Cardiac muscle cell (in vitro differentiated cells and primary cell): Measurements from ENCODE around the gene RBM19. TPM values are rescaled to one million over a fixed set of nuclear protein-coding genes. Genes with fewer than 3 reads are reported as not detected.

Source experiments
- DNase-seq, 2 donors: peaks; one replicate each; pipeline versions ENCODE4 v3.0.0 to v3.0.0-alpha.2; 2010 to 2017; ENCODE audit warnings: low read depth in 1 of 2, low spot score in 1 of 2
- H3K27ac ChIP-seq: fragments of 200-600 bp; sonication (generic); 2 replicates; pipeline ENCODE4 v1.5.1; 2016
- H3K27me3 ChIP-seq: fragments of 200-600 bp; sonication (generic); 2 replicates; pipeline ENCODE4 v1.6.0; 2016; ENCODE audit warnings: control low read depth
- H3K36me3 ChIP-seq: fragments of 200-600 bp; sonication (generic); 2 replicates; pipeline ENCODE4 v1.5.1; 2016; ENCODE audit warnings: control low read depth
- H3K4me1 ChIP-seq: fragments of 200-600 bp; sonication (generic); 2 replicates; pipeline ENCODE4 v1.8.1; 2017; ENCODE audit warnings: low read depth, mild to moderate bottlenecking, mixed run types
- H3K4me3 ChIP-seq: fragments of 200-600 bp; sonication (generic); 2 replicates; pipeline ENCODE4 v1.5.1; 2016; ENCODE audit warnings: mild to moderate bottlenecking
- H3K9me3 ChIP-seq: fragments of 200-600 bp; sonication (generic); 2 replicates; pipeline ENCODE4 v1.5.1; 2017; ENCODE audit warnings: low read depth, mild to moderate bottlenecking, control low read depth
- polyA plus RNA-seq: library from polyadenylated mRNA; unstranded; fragments of >200 nt; fragmentation: Nextera tagmentation; extraction: Ambion mirVana; gene quantifications from 2 replicates; pipeline ENCODE4 v1.2.1, GENCODE V29; 2016
- total RNA-seq: library from RNA; depleted of rRNA; stranded (reverse); fragments of >200 nt; gene quantifications from 2 replicates; pipeline ENCODE4 v1.2.3, GENCODE V29; 2016
- TF ChIP-seq, protein P1 (sequence below): IDR thresholded peaks from 2 replicates; pipeline ENCODE4 v1.5.1; 2012; ENCODE audit warnings: low read depth, mild to moderate bottlenecking, low read length

RBM19 gene
- total and polyA plus RNA-seq, 2 experiments from 2014 or later = 28.1 to 31.0 TPM

DNA sequence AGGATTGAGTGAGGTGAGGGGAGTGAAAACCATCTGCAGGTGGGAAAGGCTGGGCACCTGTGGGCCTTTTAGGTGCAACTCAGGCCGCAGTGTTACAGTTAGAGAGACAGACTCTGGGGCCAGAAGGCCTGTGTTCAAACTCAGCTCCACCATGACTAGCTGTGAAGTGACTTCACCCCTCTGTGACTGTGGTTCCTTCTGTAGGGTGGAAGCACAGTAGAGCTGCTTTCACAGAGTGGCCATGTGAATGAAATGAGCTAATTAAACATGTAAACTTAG lies 25.0 kb downstream of the RBM19 start:
- TF ChIP-seq, protein P1, sequence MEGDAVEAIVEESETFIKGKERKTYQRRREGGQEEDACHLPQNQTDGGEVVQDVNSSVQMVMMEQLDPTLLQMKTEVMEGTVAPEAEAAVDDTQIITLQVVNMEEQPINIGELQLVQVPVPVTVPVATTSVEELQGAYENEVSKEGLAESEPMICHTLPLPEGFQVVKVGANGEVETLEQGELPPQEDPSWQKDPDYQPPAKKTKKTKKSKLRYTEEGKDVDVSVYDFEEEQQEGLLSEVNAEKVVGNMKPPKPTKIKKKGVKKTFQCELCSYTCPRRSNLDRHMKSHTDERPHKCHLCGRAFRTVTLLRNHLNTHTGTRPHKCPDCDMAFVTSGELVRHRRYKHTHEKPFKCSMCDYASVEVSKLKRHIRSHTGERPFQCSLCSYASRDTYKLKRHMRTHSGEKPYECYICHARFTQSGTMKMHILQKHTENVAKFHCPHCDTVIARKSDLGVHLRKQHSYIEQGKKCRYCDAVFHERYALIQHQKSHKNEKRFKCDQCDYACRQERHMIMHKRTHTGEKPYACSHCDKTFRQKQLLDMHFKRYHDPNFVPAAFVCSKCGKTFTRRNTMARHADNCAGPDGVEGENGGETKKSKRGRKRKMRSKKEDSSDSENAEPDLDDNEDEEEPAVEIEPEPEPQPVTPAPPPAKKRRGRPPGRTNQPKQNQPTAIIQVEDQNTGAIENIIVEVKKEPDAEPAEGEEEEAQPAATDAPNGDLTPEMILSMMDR = no peak
- Histone ChIP-seq H3K27ac (no peak overlapping the region), H3K36me3 (peaks cover 6% of the 10 kb centered on the region), H3K27me3 (no peaks in the 10 kb centered on the region), H3K4me1 (no peaks in the 10 kb centered on the region), H3K9me3 (no peaks in the 10 kb centered on the region), H3K4me3 (no peak overlapping the region)
- no peak for DNase-seq

DNA sequence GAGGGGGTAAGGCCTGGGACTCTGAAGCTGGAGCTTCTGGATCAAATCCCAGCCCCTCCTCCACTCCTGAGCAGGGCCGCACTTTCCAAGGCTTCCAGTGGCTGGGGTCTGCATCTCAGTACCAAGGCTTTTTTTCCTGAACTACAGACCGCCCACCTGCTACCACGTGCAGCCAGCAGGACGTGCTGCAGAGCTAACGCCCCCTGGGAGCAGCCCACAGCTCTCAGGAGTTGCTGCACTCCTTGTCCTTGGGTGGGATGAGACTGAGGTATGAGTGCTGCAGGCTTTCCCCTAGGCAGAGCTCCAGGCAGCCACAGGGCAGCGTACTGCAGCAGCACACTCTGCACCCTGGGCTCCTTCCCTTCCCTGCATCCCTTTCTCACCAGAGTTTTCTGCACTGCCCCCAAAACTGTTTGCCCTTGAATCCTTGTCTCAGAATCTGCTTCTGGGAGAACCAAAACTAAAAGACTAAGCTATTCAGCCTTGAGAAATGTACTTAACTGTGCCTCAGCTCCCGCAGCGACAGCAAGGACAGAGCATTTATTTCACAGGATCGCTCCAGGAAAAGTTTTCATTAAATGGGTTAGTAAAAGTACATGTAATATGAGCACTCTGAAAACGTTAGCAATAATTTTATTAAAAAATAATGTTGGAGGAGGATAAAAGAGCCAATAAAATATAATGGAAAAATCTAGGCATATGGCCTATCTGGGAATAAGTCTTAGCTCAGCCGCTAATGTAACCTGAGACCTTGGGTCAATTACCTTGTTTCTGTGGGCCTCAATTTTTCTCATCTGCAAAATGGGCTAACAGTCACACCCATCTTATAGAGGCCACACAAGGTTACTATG lies 25.5 kb downstream of the RBM19 start:
- H3K4me1 ChIP-seq = no peaks in the 10 kb centered on the region
- no peak overlapping the region for H3K27ac ChIP-seq
- no peaks in the 10 kb centered on the region for H3K27me3 ChIP-seq
- no peak for DNase-seq
- TF ChIP-seq, protein P1 = no peak
- H3K9me3 ChIP-seq = no peaks in the 10 kb centered on the region
- peaks cover 6% of the 10 kb centered on the region for H3K36me3 ChIP-seq
- no peak overlapping the region for H3K4me3 ChIP-seq

DNA sequence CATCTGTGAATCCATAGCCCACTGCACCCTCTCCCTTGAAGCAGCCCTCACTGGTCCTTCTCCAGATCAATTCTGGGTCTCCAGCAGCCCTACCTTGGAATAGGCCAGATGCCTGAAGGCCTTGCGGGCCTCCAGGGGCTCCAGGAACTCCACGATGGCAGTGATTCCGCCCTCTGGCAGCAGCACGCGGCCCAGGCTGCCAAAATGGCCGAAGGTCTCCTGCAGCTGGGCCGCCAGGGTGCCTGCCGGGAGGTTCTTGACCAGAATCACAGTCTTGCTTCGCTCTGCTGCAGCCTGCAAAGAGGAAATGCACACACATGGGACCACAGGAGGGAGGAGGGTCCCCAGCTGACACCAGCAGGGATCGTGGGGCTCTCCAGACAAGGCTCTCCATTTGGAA lies 26.3 kb downstream of the RBM19 start:
- no peak overlapping the region for H3K4me3 ChIP-seq
- no peak overlapping the region for H3K27ac ChIP-seq
- no peaks in the 10 kb centered on the region for H3K4me1 ChIP-seq
- TF ChIP-seq, protein P1 = no peak
- no peaks in the 10 kb centered on the region for H3K9me3 ChIP-seq
- peaks cover 1% of the 10 kb centered on the region for H3K36me3 ChIP-seq
- no peaks in the 10 kb centered on the region for H3K27me3 ChIP-seq
- DNase-seq = no peak

DNA sequence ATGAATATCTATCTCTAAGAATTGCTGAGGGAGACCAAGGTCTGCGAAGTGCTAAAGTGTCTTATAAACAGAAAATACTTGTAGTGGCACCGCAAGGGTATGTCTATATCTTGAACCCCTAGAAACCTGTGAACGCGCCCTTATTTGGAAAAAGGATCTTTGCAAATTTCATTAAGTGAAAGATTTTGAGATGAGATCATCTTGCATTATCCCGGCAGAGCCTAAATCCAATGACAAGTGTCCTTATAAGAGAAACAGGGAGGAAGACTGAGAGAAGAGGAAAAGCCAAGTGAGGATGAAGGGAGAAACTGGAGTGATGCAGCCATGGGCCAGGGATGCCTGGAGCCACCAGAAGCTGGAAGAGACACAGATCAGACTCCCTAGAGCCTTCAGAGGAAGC lies 27.7 kb downstream of the RBM19 start:
- H3K4me1 ChIP-seq = peaks cover 2% of the 10 kb centered on the region
- no peak overlapping the region for H3K27ac ChIP-seq
- TF ChIP-seq, protein P1 = no peak
- no peaks in the 10 kb centered on the region for H3K27me3 ChIP-seq
- no peak overlapping the region for H3K4me3 ChIP-seq
- H3K9me3 ChIP-seq = no peaks in the 10 kb centered on the region
- DNase-seq = no peak
- no peaks in the 10 kb centered on the region for H3K36me3 ChIP-seq

DNA sequence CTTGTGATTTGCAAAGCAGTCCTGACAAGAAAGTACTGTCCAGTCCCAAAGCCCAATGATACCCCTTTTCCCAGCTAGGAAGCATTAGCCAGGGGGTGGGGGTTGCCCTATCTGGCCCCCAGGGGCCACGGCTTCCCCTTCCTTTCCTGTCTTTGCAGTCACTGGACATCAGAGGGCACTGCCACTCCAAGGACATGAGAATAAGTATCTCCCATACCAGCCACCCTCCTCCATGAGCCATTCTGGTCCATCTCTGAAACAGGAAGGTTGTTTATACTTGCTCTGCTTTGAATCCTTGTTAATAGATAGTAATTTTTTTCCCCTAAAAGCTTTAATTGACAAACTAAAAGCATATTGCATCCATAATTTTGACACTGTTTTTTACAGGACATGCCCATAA lies 29.7 kb downstream of the RBM19 start:
- DNase-seq = no peak
- Histone ChIP-seq H3K36me3 (no peaks in the 10 kb centered on the region), H3K9me3 (no peaks in the 10 kb centered on the region), H3K4me1 (peaks cover 17% of the 10 kb centered on the region), H3K27me3 (no peaks in the 10 kb centered on the region), H3K4me3 (no peak overlapping the region), H3K27ac (no peak overlapping the region)
- TF ChIP-seq, protein P1 = no peak
